Measurements from ENCODE around the gene PLPP7. TPM values are rescaled to one million over a fixed set of nuclear protein-coding genes. Genes with fewer than 3 reads are reported as not detected.
"Not testable (repeated sequence)": the region's sequence is repeated elsewhere in the genome, so short reads cannot be mapped to it uniquely, and the experiment has no call there.

PLPP7 gene
- total RNA-seq, 1 donor from 2014 or later, result 127 TPM

DNA sequence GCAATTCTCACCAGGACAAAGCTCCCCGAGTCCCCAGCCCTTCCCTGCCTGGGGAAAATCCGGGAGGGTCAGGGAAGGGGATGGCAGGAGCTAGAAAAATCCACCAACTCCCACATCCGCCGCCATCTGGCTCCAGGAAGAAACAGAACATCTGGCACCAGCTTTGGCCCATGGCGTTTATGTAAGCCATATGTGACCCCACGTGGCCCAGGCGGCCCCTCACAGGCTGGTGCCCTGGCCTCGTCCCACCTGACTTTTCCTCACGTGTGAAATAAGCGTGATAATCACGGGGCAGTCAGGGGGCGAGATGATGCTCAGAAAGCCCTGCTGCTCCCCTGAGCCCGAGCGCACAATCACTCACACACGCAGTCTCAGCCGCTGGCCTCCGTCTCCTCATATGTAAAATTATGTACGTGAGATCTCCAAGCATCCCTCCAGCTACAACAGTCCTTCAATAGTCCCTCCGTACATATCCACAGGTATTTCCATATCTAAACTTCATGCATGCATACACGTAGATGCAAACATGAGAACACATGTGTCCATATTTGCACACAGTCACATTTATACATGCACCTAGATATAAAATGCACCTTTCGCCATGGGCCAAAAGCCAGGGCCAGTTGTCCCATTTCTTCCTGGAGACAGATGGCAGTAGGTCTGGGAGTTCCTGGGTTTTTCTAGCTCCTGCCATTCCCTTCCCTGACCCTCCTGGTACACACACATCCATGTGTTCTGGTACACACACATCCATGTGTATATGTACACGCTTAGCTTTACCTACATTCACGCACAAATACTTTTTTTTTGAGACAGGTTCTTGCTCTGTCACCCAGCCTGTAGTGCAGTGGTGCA, 28.9 kb downstream of the PLPP7 start:
- intact Hi-C loops (cut with micrococcal nuclease), result no loop called here
- ATAC-seq (peak; percentile 11), DNase-seq (peak; percentile 64)

- intact Hi-C loops (cut with micrococcal nuclease), result no loop called here
- peak; percentile 63 for ATAC-seq
Observed at GRCh38 chr9:131319486-131319885, 30.0 kb downstream of the PLPP7 start.

DNA sequence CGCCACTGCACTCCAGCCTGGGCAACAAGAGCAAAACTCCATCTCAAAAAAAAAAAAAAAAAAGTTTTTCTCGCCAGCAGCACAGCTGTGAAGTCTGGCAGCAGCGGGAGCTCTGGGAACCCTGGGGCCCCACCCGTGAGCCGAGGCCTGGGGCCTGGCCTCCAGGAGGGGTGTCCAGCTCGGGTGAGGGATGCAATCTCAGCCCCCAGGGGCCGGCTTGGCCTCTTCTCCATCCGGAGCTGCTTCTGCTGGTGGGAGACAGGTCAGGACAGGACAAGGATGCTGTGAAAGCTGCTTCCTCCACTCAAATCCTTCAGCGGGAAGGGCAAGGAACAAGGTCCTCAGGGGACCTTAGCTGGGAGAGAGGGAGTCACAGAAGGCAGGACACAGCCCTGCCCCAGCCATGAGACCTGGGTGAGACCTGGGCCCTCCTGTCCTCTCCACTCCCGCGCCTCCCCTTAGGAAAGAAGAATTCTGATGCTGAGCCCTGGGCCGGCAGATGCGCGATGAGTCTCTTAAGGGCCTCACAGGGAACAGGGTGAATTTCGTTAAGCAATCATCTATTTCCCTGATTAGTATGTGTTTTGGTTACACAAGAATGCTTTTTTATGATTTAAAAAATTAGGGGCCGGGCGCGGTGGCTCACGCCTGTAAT, 30.6 kb downstream of the PLPP7 start:
- DNase-seq (peak; percentile 93), ATAC-seq (peak; percentile 91)
- intact Hi-C loops (cut with micrococcal nuclease), result no loop called here

More at GRCh38 chr9:131319486-131319885, 30.0 kb downstream of the PLPP7 start:
- peak; percentile 84 for DNase-seq

GRCh38 chr9:131323629-131324028, 34.1 kb downstream of the PLPP7 start:
- ATAC-seq, result no peak
- intact Hi-C loops (cut with micrococcal nuclease), result no loop called here
- peak; percentile 9 for DNase-seq

DNA sequence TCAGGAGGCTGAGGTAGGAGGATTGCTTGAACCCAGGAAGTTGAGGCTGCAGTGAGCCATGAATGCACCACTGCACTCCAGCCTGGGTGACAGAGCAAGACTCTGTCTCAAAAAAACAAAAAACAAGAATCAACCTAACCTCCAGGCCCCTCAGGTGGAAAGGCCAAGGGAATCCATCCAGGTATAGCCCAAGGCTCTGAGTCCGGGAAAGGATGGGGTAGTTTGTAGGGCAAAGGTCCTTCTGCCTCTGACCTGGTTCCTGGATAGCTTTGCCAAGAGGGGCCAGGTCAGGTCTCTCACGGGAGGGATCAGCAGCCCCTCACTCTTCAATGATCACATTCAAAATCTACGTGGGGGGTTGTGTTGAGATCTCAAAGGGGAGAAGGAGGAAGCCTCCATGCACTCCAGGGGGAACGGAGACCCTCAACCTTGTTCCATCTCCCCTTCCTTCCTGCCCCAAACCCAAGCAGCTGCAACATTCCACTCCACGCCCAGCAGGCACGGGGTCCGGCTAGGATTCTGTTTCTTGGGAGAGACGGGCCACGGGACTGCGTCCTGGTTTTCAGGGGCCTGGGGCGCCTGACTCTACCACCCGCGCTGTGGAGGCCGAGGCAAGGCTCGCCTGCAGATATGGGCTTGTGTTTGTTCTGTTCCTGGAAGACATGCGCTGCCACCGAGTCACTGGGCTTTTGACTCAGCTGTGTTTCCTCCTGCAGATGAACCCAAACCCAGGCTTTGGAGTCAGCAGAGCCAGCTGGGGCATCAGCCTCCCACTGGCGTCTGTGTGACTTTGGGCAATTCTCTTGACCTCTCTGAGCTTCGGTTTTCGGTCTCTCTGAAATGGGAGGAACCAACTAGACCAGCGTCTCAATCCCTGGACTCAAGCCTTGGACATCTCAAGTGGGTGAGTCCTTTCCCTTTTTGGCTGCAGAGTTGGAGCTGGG, 35.5 kb downstream of the PLPP7 start:
- DNase-seq (peak; percentile 30), ATAC-seq (no peak)
- intact Hi-C loops (cut with micrococcal nuclease), result no loop called here

DNA sequence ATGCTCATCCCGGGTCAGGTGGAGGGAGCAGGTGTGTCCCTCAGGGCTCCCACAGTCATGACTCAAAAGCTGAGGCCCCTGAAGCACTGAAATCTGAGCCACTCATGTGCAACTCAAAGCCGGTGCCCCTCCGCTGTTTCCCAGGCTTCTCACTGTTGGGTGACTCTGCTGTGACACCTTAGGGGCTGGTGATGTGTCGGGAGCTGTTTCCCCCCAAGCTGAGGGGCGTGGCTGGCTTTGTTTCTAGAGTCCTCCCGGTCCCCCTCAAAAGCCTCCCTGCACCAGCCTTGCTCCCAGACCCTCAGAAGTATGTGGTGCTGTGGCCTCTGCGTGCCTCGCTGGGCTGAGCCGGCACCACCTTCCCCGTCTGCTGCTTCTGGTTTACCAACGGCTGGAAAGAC, 39.7 kb downstream of the PLPP7 start:
- ATAC-seq (no peak), DNase-seq (peak; percentile 20)
- intact Hi-C loops (cut with micrococcal nuclease), result no loop called here

- DNase-seq (peak; percentile 65), ATAC-seq (peak; percentile 46)
- intact Hi-C loops (cut with micrococcal nuclease), result no loop called here
Observed at GRCh38 chr9:131330814-131331600, 41.5 kb downstream of the PLPP7 start.

DNA sequence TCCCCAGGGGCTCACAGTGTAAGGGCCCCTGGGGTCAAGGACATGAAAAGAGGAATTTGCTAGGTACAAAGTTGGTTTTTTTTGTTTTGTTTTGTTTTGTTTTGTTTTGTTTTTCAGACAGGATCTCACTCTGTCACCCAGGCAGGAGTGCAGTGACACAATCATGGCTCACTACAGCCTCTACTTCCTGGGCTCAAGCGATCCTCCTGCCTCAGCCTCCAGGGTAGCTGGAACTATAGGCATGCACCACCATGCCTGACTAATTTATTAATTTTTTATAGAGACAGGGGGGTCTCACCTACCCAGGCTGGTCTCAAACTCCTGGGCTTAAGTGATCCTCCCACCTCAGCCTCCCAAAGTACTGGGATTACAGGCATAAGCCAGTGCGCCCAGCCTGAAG, 42.5 kb downstream of the PLPP7 start:
- DNase-seq; intact Hi-C loops (cut with micrococcal nuclease): not testable (repeated sequence)

DNA sequence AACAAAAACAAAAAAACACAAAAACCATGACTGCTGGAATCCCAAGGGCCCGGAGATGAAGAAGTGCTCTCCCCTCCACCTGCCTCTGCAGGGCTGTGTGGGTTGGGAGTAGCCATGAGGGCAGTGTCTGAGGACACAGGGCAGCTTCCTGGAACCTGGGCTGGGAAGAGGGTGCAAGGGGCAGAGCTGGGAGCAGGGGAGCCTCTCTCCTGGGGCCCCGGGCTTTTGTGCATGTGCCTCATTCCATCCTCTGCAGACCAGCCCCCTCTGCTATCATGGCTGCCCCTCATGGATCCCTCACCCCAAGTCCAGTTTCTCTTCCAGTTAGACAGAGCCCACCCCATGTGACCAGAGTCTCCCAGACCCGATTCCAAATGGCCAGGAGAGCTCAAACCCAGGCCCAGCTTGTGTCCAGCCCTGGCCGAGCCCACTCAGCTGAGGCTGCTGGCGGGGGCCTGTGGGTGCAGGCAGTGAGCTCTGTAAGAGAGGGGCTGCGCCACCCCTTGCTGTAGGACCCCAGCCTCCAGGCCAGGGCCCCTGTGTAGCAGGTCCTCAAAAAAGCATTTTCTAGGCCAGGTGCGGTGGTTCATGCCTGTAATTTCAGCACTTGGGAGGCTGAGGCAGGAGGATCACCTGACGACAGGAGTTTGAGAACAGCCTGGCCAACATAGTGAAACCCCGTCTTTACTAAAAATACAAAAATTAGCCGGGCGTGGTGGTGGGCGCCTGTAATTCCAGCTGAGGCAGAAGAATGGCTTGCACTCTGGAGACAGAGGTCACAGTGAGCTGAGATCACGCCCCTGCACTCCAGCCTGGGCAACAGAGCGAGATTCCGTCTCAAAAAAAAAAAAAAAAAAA, 44.5 kb downstream of the PLPP7 start:
- ATAC-seq, result no peak
- intact Hi-C loops (cut with micrococcal nuclease), result loop anchor here (2.0 kb wide), 1 partner anchor 155 kb away; no protein-coding TSS in a partner anchor
- DNase-seq, result peak; percentile 25

More for the DNA sequence above, 42.5 kb downstream of the PLPP7 start:
- ATAC-seq, result not testable (repeated sequence)

GRCh38 chr9:131334629-131335367, 45.3 kb downstream of the PLPP7 start:
- intact Hi-C loops (cut with micrococcal nuclease), result loop anchor here (2.0 kb wide), 1 partner anchor 156 kb away; no protein-coding TSS in a partner anchor
- ATAC-seq (peak; percentile 87), DNase-seq (peak; percentile 90)

GRCh38 chr9:131335368-131335755, 45.8 kb downstream of the PLPP7 start:
- DNase-seq (peak; percentile 20), ATAC-seq (peak; percentile 3)
- intact Hi-C loops (cut with micrococcal nuclease), result loop anchor here (2.0 kb wide), 1 partner anchor 157 kb away; no protein-coding TSS in a partner anchor

DNA sequence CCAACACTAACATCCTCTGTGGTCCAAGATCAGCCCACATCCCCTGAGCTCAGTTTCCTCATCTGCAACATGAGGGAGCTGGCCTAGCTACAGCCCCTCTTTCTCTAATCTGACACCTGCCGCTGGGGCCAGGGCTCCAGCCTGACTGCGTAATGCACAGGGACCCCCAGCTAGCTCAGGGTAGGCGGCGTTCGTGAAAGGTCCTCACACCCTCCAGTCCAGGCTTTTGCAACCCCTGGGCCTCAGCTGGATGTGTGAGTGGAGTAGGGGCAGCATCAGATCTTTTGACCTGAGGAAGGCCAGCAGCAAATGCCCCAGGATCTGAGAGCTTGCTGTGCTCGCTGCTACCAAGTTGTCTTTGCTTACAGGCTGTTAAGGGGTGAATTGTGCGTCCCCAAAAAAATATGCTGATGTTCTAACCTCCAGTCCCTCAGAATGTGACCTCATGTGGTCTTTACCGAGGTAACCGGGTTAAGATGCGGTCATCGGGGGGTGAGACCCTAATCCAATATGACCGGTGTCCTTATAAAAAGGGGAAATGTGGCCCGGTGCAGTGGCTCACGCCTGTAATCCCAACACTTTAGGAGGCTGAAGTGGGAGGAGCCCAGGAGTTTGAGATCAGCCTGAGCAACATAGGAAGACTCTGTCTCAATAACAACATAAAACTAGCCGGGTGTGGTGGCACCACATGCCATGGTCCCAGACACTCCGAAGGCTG, 47.8 kb downstream of the PLPP7 start:
- DNase-seq (peak; percentile 16), ATAC-seq (no peak)
- intact Hi-C loops (cut with micrococcal nuclease), result no loop called here

GRCh38 chr9:131339212-131339611, 49.7 kb downstream of the PLPP7 start:
- DNase-seq; ATAC-seq; intact Hi-C loops (cut with micrococcal nuclease): not testable (repeated sequence)

GRCh38 chr9:131344931-131345535, 55.5 kb downstream of the PLPP7 start:
- ATAC-seq; DNase-seq; intact Hi-C loops (cut with micrococcal nuclease): not testable (repeated sequence)

- ATAC-seq (no peak), DNase-seq (no peak)
- intact Hi-C loops (cut with micrococcal nuclease), result no loop called here
Observed at GRCh38 chr9:131346559-131346958, 57.0 kb downstream of the PLPP7 start.
